MM.1S (cell line): ENCODE results near the gene POFUT2.

Experiments used
- DNase-seq: peaks from one replicate; pipeline ENCODE4 v3.0.0-alpha.2; 2015
- H2AFZ ChIP-seq: fragments of 300-600 bp; sonication (generic); 2 replicates; pipeline ENCODE4 v1.6.0; 2016; ENCODE audit warnings: antibody characterized with exemption, low read length
- H3F3A ChIP-seq: fragments of 300-600 bp; sonication (generic); 2 replicates; pipeline ENCODE4 v1.6.1; 2016; ENCODE audit warnings: mild to moderate bottlenecking, antibody characterized with exemption, low read length, moderate library complexity, mixed read lengths; ENCODE audit not compliant: insufficient read depth
- H3K27ac ChIP-seq: fragments of 300-600 bp; sonication (generic); 2 replicates; pipeline ENCODE4 v1.5.1; 2016; ENCODE audit warnings: mild to moderate bottlenecking, low read length
- H3K27me3 ChIP-seq: fragments of 300-600 bp; sonication (generic); replicated peaks from 2 replicates; pipeline ENCODE4 v1.6.0; 2016; ENCODE audit warnings: low read length; ENCODE audit not compliant: insufficient read depth
- H3K36me3 ChIP-seq: fragments of 300-600 bp; sonication (generic); replicated peaks from 2 replicates; pipeline ENCODE4 v1.6.1; 2016; ENCODE audit warnings: mild to moderate bottlenecking, low read length, mixed read lengths; ENCODE audit not compliant: insufficient read depth
- H3K4me1 ChIP-seq: fragments of 300-600 bp; sonication (generic); 2 replicates; pipeline ENCODE4 v1.6.1; 2016; ENCODE audit warnings: low read length, mixed read lengths
- H3K4me2 ChIP-seq: fragments of 300-600 bp; sonication (generic); 2 replicates; pipeline ENCODE4 v1.6.0; 2016; ENCODE audit warnings: low read depth, low read length
- H3K4me3 ChIP-seq: fragments of 300-600 bp; sonication (generic); 2 replicates; pipeline ENCODE4 v1.5.1; 2016; ENCODE audit warnings: low read length, mixed read lengths
- H3K79me2 ChIP-seq: fragments of 300-600 bp; sonication (generic); 2 replicates; pipeline ENCODE4 v1.6.1; 2016; ENCODE audit warnings: mixed run types, low read length, mixed read lengths
- H3K9ac ChIP-seq: fragments of 300-600 bp; sonication (generic); 2 replicates; pipeline ENCODE4 v1.6.1; 2016; ENCODE audit warnings: low read length, mixed read lengths
- H3K9me2 ChIP-seq: fragments of 300-600 bp; sonication (generic); replicated peaks from 2 replicates; pipeline ENCODE4 v1.6.1; 2016; ENCODE audit warnings: mild to moderate bottlenecking, low read length, mixed read lengths; ENCODE audit not compliant: insufficient read depth
- H3K9me3 ChIP-seq: fragments of 300-600 bp; sonication (generic); replicated peaks from 2 replicates; pipeline ENCODE4 v1.6.1; 2016; ENCODE audit warnings: mild to moderate bottlenecking, low read length, mixed read lengths; ENCODE audit not compliant: insufficient read depth
- H4K20me1 ChIP-seq: fragments of 300-600 bp; sonication (generic); 2 replicates; pipeline ENCODE4 v1.6.1; 2016; ENCODE audit warnings: mild to moderate bottlenecking, low read length, moderate library complexity, mixed read lengths; ENCODE audit not compliant: insufficient read depth
- EZH2 ChIP-seq: fragments of 300-600 bp; sonication (generic); optimal IDR thresholded peaks from 2 replicates; pipeline ENCODE3; 2017; ENCODE audit warnings: low read depth, mild to moderate bottlenecking, antibody characterized with exemption, low read length, mixed read lengths
- EZH2phosphoT487 ChIP-seq: fragments of 300-600 bp; sonication (generic); IDR thresholded peaks from 2 replicates; pipeline ENCODE4 v1.6.1; 2018; ENCODE audit warnings: antibody characterized with exemption, low read length
- TF ChIP-seq, protein P1 (sequence below): fragments of 300-600 bp; sonication (generic); IDR thresholded peaks from 2 replicates; pipeline ENCODE4 v1.5.1; 2016; ENCODE audit warnings: antibody characterized with exemption, low read length, mixed read lengths

POFUT2 gene

DNA sequence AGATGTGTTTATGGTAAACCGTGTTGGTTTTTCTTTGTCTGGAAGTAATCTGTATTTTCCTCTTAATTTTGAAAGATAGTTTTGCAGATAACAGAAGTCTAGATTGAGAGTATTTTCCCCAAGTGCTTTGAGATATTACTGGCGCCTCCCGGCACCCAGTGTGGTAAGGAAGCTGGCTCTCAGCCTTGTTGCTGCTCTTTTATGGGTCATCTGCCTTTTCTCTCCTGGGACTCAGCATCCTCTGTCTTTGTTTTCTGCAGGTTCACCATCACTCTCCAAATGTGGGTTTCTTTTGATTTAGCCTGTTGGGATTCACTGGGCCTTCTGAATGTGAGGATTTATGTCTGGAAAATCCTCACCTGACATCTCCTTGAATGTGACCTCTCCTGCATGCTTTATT lies 37.4 kb downstream of the POFUT2 start:
- Histone ChIP-seq H3K9ac (no peak overlapping the region), H3K79me2 (no peaks in the 10 kb centered on the region), H4K20me1 (no peaks in the 10 kb centered on the region), H3K27me3 (peaks cover 93% of the 10 kb centered on the region), H3K9me3 (no peaks in the 10 kb centered on the region), H3K36me3 (no peaks in the 10 kb centered on the region), H3K4me2 (no peak overlapping the region), H3F3A (no peaks in the 10 kb centered on the region), H3K9me2 (no peaks in the 10 kb centered on the region), H3K4me3 (no peak overlapping the region), H3K27ac (no peak overlapping the region), H2AFZ (no peak overlapping the region), H3K4me1 (peaks cover under 1% of the 10 kb centered on the region; the same call in 1 of the 2 replicates)
- TF ChIP-seq EZH2 (no peak), EZH2phosphoT487 (no peak)
- TF ChIP-seq, protein P1, sequence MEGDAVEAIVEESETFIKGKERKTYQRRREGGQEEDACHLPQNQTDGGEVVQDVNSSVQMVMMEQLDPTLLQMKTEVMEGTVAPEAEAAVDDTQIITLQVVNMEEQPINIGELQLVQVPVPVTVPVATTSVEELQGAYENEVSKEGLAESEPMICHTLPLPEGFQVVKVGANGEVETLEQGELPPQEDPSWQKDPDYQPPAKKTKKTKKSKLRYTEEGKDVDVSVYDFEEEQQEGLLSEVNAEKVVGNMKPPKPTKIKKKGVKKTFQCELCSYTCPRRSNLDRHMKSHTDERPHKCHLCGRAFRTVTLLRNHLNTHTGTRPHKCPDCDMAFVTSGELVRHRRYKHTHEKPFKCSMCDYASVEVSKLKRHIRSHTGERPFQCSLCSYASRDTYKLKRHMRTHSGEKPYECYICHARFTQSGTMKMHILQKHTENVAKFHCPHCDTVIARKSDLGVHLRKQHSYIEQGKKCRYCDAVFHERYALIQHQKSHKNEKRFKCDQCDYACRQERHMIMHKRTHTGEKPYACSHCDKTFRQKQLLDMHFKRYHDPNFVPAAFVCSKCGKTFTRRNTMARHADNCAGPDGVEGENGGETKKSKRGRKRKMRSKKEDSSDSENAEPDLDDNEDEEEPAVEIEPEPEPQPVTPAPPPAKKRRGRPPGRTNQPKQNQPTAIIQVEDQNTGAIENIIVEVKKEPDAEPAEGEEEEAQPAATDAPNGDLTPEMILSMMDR, result no peak
- DNase-seq, result no peak

DNA sequence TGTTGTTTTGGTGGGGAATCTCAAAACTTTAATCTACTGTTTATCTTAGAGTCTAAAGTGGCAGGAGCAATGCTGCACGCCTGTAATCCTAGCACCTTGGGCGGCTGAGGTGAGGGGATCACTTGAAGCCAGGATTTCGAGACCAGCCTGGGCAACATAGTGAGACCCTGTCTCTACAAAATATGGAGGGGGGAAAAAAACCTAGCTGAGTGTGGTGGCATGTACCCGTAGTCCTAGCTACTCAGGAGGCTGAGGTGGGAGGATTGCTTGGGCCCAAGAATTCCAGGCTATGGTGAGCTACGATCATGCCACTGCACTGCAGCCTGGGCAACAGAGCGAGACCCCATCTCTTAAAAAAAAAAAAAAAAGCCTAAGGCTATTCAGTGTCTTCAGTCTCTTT lies 38.1 kb downstream of the POFUT2 start:
- H2AFZ ChIP-seq, result no peak overlapping the region
- H3K36me3 ChIP-seq, result no peaks in the 10 kb centered on the region
- TF ChIP-seq, protein P1, result no peak
- TF ChIP-seq EZH2, result no peak
- TF ChIP-seq EZH2phosphoT487, result no peak
- H3K4me2 ChIP-seq, result no peak overlapping the region
- no peak overlapping the region for H3K4me3 ChIP-seq
- H3K9me3 ChIP-seq, result no peaks in the 10 kb centered on the region
- H3K27me3 ChIP-seq, result peaks cover 95% of the 10 kb centered on the region
- no peaks in the 10 kb centered on the region for H3K9me2 ChIP-seq
- no peaks in the 10 kb centered on the region for H3F3A ChIP-seq
- no peak for DNase-seq
- no peaks in the 10 kb centered on the region for H3K79me2 ChIP-seq
- no peaks in the 10 kb centered on the region for H3K4me1 ChIP-seq
- H3K27ac ChIP-seq, result no peak overlapping the region
- no peak overlapping the region for H3K9ac ChIP-seq
- no peaks in the 10 kb centered on the region for H4K20me1 ChIP-seq

DNA sequence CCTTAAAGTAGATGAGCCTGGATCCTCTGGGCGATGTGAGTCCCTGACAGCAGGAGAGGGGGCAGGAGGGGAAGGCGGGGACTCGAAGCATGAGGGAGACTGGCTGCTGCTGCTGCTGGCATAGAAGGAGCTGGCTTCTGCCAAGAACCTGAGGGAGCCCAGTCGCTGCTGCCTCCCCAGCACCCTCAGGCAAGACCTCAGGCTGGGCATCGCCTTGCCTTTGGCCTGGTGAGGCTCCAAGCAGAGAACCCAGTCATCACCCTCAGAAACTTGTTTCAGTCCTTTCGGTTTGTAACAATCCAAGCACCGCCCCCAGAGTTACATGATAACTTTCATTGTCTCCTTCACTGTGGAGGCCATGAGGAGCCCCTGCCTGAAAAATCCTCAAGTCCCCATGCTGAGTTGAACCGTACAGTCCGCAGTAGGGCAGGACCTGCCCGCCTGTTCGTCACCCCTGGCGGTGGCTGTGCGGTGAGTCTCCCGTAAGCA lies 38.8 kb downstream of the POFUT2 start:
- no peak overlapping the region for H3K4me3 ChIP-seq
- H3K4me1 ChIP-seq, result no peaks in the 10 kb centered on the region
- H3K4me2 ChIP-seq, result no peak overlapping the region
- no peaks in the 10 kb centered on the region for H3K9me3 ChIP-seq
- no peak overlapping the region for H2AFZ ChIP-seq
- no peaks in the 10 kb centered on the region for H3F3A ChIP-seq
- 0 out of 2 replicates have a peak, but pooled peaks have one; percentile 24 for TF ChIP-seq EZH2phosphoT487
- TF ChIP-seq, protein P1, result no peak
- no peak for DNase-seq
- no peaks in the 10 kb centered on the region for H4K20me1 ChIP-seq
- H3K9me2 ChIP-seq, result no peaks in the 10 kb centered on the region
- H3K79me2 ChIP-seq, result no peaks in the 10 kb centered on the region
- H3K27ac ChIP-seq, result no peak overlapping the region
- peaks cover 95% of the 10 kb centered on the region for H3K27me3 ChIP-seq
- no peak overlapping the region for H3K9ac ChIP-seq
- no peaks in the 10 kb centered on the region for H3K36me3 ChIP-seq
